GM12865 (cell line): ENCODE measurements around the gene NOBOX.
"Not testable (repeated sequence)": the region's sequence is repeated elsewhere in the genome, so short reads cannot be mapped to it uniquely, and the experiment has no call there.

Experiments
- DNase-seq: peaks from one replicate; pipeline ENCODE4 v3.0.0; 2010; ENCODE audit warnings: low read depth
- H3K4me3 ChIP-seq: 2 replicates; pipeline ENCODE4 v1.5.1; 2011; ENCODE audit warnings: mild to moderate bottlenecking, low read depth, low read length, control low read depth
- TF ChIP-seq, protein P1 (sequence below): IDR thresholded peaks from 2 replicates; pipeline ENCODE4 v1.5.1; 2011; ENCODE audit warnings: low read length, control low read depth, low read depth, inconsistent platforms; ENCODE audit not compliant: insufficient read depth; ENCODE audit errors: missing control alignments

The NOBOX gene

DNA sequence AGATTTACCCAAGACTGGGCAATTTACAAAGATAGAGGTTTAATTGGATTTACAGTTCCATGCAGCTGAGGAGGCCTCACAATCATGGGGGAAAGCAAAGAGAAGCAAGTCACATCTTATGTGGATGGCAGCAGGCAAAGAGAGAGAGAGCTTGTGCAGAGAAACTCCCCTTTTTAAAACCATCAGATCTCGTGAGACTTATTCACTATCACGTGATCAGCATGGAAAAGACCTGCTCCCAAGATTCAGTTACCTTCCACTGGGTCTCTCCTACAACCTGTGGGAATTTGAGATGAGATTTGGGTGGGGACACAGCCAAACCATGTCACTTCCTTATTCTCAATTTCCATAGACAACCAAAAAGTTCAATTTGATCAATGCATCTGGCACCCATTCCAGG, 24.9 kb upstream of the NOBOX start:
- TF ChIP-seq, protein P1, sequence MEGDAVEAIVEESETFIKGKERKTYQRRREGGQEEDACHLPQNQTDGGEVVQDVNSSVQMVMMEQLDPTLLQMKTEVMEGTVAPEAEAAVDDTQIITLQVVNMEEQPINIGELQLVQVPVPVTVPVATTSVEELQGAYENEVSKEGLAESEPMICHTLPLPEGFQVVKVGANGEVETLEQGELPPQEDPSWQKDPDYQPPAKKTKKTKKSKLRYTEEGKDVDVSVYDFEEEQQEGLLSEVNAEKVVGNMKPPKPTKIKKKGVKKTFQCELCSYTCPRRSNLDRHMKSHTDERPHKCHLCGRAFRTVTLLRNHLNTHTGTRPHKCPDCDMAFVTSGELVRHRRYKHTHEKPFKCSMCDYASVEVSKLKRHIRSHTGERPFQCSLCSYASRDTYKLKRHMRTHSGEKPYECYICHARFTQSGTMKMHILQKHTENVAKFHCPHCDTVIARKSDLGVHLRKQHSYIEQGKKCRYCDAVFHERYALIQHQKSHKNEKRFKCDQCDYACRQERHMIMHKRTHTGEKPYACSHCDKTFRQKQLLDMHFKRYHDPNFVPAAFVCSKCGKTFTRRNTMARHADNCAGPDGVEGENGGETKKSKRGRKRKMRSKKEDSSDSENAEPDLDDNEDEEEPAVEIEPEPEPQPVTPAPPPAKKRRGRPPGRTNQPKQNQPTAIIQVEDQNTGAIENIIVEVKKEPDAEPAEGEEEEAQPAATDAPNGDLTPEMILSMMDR, result no peak
- no peak overlapping the region for H3K4me3 ChIP-seq

GRCh38 chr7:144427539-144427938, 24.0 kb upstream of the NOBOX start:
- not testable (repeated sequence) for H3K4me3 ChIP-seq, DNase-seq

More for the DNA sequence above, 24.9 kb upstream of the NOBOX start:
- DNase-seq, result no peak

DNA sequence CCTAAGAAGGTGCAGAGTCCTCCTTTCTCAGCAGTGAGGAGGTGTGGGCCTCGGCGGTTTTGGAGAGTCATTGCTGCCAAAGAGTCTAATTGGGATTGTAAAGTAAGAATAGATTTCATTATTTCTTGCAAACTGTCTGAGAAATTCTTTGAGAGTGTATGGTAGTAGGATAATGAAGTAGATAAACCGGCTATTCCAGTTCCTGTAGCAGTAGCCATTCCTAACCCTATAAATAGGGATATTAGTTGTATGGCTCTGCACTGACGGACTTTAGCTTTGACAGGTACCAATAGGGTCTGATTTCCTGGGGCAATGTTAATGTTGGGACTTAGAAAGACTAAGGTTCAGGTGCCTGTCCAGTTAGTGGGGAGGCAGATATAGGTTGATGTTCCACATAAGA, 15.4 kb upstream of the NOBOX start:
- H3K4me3 ChIP-seq, DNase-seq: not testable (repeated sequence)

GRCh38 chr7:144416341-144416740, 12.8 kb upstream of the NOBOX start:
- no peak overlapping the region for H3K4me3 ChIP-seq
- DNase-seq, result no peak
- TF ChIP-seq, protein P1, result no peak

- H3K4me3 ChIP-seq, result no peak overlapping the region
- TF ChIP-seq, protein P1, result no peak
- no peak for DNase-seq
Observed at GRCh38 chr7:144415858-144416257, 12.4 kb upstream of the NOBOX start.

- TF ChIP-seq, protein P1, result no peak
- H3K4me3 ChIP-seq, result no peak overlapping the region
- DNase-seq, result no peak
Observed at GRCh38 chr7:144414815-144415214, 11.3 kb upstream of the NOBOX start.

GRCh38 chr7:144410441-144410840, 6.9 kb upstream of the NOBOX start:
- H3K4me3 ChIP-seq, result no peak overlapping the region
- TF ChIP-seq, protein P1, result no peak
- no peak for DNase-seq

DNA sequence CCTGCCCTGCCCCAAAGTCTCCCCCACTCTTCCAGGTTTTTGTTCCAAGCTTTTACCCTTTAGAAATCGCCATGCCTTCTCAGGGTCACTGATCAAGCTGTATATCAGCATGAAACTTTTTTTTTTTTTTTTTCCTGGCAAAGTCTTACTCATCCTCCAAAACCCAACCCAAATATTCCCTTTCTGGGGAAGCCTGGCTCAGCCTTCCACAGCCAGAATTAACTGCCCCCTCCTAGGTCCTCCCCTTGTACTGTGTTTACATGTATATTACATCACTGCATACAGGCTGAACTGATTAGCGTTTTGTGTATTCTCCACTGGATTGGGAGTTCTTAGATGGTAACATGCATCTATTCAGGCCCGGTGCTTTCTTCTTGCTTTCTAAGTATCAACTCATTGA, 4.6 kb upstream of the NOBOX start:
- DNase-seq, result no peak
- TF ChIP-seq, protein P1, result no peak
- no peak overlapping the region for H3K4me3 ChIP-seq
